GM21825 (cell line): ENCODE data around the gene RPS14.
"Not testable (repeated sequence)": the region's sequence is repeated elsewhere in the genome, so short reads cannot be mapped to it uniquely, and the experiment has no call there.

Source experiments
- ATAC-seq: cut with Tn5 transposase; IDR thresholded peaks from one replicate; pipeline ENCODE4 v1.9.1; 2021; ENCODE audit warnings: mild to moderate bottlenecking, moderate library complexity; ENCODE audit not compliant: unreplicated experiment

RPS14 gene

DNA sequence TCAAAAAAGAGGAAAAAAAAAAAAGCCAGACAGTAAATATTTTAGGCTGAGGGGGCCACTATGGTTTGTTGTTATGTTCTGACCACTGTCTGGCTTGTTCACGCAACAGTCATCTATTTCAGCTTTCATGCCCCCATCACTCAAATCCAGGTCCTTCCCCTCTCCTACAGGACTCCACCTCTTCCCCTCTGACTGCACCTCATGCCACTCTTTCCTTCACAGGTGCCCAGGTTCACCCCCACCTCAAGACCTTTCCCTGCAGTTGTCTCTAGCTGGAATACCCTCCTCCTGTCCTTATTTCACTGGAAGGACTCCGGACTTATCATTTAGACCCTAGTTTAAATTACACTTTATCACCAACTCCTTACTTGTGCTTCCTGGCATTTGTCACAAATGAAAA, 3.5 kb downstream of the RPS14 start:
- ATAC-seq = no peak

DNA sequence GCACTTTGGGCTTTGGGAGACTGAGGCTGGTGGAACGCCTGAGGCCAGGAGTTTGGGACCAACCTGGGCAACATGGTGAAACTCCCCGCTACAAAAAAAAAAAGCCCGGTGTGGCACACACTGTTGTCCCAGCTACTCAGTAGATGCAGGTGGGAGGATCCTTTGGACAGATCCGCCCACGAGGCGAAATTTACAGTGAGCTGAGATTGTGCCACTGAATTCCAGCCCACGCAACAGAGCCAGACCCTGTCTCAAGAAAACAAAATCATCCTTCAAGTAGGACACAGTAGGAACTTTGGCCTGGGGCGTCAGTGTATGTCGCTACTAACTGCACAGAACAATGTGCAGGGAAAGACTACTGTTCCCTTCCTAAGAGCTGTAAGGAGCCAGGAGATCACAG, 4.8 kb downstream of the RPS14 start:
- ATAC-seq = no peak

DNA sequence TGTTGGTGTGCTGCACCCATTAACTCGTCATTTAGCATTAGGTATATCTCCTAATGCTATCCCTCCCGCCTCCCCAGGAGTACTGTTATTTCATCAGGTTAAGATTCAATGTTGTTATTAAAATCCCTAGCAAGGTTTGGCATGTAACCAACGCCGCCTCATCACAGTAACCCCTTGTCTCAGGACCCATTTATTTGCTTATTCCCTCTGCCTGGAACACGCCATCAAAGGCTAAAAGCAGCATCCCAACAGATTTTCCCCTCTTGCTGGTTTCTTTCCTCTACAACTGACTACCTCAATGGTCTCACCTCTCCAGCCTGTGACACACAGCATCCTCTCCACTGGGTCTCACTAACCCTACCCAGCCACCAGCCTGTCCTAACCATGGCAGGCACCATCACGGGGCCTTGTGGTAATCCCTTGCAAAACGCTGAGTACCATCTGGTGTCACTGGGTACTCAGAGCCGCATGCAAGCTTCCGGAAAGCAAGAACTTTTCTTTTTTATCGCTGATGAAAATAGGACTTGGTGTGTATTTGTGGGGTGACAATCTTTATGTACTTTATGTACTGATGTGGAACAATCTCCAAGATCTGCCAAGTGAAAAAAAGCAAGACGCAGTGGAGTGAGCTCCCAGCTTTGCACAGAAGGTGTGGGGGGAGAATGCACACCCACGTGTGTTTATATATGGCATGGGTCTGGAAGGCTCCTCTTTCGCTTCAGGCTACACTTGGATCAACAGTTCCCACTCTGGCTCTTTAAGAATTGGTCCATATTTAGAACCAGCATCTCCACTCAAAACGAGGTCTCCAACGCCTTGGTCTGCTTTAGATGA, 6.1 kb downstream of the RPS14 start:
- no peak for ATAC-seq

DNA sequence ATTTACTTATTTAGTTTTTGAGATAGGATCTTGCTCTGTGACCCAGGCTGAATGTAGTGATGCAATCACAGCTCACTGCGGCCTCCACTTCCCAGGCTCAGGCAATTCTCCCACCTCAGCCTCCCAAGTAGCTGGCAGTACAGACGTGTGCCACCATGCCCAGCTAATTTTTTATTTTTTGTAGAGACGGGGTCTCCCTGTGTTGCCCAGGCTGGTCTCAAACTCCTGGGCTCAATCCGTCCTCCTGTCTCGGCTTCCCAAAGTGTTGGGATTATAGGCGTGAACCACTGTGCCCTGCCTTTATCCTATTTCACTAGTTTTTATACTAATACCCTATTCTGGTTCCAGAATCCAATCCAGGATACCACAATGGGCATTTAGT, 6.8 kb downstream of the RPS14 start:
- no peak for ATAC-seq

DNA sequence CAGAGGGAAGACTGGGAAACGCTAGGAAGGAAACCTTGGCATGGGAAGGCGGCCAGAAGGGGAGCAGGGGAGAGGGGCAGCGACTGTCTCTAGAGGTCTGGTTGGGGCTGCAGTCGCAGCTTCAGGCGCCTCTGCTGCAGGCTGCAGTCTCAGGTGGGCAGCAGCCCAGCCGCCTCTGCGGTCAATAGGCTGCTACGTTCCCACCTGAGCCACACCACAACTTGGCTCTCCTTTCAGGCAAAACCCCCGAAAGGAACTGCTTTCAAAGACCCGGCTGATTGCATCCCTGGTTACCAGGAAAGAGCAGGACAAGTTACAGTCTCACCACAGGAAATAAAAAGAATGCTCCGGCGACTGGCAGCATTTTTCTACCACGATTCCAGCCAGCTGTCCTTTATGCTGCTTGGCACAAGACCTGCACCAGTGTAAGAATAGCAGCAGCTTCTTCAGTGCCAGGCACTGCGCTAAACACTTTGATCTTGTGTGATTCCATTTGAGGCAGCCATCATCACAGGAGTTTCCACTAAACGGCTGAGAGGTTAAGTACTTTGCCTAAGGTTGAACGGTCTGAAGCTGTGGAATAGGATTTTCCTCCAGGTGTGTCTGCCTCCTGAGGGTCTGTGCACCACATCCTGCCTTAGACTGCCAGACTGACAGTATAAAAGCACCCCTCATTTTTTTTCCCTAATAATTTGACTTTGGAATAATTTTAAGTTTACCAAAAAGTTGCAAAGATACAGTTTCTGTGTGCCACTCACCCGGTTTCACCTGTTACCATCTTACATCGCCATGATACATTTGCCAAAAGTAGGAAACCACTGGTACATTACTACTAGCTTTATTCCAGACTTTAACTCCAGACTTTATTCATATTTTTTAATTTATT, 7.5 kb downstream of the RPS14 start:
- no peak for ATAC-seq

DNA sequence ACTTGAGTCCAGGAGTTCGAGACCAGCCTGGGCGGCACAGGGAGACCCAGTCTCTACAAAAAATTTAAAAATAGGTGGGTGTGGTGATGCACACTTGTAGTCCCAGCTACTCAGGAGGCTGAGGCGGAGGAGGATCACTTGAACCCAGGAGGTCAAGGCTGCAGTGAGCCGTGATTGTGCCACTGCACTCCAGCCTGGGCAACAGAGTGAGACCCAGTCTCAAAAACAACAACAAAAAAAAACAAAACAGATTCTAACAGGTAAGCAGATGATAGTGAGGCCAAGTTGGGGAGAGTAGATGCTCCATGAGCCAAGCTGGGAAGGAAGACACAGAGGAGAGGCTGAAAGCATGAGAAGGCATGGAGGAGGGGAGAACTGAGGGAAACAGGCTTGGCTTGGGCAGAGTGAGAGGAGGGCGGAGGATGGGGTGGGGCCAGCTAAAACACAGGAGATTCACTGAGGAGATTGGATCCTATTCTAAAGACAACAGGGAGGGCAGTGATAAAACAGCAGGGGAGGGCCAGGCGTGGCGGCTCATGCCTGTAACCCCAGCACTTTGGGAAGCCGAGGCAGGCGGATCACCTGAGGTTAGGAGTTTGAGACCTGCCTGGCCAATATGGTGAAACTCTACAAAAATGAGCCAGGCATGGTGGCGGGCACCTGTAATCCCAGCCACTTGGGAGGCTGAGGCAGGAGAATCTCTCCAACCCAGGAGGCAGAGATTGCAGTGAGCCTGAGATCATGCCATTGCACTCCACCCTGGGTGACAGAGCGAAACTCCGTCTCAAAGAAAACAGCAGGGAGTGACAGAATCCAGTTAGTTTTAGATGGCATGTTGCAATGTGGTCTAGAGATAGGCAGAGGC, 8.4 kb downstream of the RPS14 start:
- no peak for ATAC-seq

DNA sequence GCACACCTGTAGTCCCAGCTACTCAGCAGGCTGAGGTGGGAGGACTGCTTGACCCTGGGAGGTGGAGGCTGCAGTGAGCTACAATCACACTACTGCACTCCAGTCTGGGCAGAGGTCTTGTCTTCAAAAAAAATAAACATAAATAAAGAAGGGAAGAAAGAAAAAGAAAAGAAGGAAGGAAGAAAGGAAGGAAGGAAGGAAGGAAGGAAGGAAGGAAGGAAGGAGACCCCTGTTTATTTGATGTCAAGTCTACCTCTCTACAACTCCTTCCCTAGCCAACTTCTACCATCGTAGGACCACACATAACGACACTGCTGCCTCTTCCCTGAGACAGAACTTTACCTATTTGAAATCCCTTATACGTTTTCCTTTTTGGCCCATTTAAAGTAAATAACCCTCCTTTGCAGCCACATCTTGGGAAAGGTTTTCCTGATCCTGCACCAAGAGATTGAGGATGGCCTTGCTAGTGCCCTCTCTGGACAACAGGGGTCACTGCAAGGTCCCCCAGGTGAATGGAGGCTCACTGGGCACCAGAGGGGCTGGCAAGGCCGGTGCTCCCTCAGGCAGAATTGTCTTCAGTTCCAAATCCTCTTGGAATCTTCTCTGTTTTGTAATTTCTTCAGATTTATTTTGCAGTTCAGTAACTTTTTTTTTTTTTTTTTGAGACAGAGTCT, 10.5 kb downstream of the RPS14 start:
- no peak for ATAC-seq

DNA sequence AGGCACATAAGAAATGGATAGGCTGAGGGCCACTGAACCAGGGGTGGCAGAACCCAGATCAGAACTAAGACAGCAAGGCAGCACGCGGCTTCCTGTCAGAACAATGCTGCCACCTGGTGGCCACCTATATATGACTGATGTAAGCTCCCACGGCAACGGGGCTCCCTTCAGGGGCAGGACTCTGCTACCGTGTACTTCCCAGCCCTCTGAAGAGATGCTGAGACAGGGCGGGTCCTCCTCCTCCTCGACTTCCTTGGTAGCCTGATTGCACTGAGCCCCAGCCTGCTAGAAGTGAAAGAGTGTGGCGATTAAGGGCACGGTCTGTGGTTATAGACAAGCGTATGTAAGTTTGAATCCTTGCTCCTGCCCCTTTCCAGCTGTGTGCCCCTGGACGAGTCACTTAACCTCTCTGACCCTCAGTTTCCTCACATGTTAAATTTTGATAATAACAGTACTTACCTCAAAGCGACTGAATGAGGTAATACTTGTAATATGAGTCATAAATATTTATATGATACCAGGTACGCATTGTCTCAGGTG, 13.3 kb downstream of the RPS14 start:
- peak; percentile 92 for ATAC-seq

DNA sequence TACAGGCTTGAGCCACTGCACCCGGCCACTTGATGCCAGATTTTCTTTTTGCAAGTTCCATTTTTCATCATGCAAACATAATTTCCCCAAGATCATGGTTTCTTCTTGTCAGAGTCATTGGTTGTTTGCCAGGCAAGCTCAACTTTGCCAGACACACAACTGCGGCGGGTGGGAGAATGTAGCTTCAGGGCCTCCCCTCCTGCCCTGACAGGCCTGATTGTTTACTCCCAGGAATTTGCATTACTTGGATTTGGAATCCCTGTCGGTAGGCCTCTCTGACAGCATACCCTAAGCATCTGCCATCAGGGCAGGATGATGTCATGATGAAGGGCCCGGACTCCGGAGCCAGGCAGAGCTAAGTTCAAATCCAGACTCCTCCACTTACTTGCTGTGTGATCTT, 15.1 kb downstream of the RPS14 start:
- ATAC-seq = no peak

DNA sequence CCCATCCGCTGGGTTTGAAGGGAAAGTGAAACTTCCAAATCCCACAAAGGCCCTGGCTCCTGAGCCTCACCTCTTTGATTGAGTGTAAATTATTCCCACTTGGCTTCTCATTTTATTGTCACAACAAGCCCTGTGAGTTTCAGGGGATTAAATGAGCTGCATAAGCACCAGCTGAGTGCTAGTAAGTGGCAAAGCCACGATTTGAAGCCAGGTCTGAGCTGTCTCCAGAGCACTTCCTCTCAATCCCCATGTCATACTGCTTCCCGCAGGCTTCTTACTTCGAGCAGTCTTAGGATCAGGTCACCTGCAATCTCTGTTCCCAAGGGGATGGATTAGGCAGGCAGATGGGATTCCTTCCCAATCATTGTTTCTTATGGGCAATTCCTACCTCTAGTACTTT, 18.0 kb downstream of the RPS14 start:
- ATAC-seq = no peak

DNA sequence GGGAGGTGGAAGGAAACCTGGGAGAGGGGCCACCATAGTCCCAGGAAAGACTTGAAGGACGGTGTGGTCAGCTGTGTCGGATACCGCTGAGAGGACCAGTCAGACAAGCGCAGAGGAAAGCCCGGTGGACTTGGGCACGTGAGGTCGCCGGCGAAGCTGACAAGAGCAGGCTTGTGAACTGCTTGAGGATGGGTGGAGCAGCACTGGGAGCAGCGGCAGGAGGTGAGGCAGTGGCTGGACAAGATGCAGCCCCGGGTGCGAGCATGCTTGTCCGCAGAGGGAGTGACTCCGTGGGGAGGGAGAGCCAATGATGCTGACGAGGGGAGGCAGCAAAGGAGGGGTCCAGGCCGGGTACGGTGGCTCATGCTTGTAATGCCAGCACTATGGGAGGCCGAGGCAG, 18.5 kb downstream of the RPS14 start:
- ATAC-seq = no peak

DNA sequence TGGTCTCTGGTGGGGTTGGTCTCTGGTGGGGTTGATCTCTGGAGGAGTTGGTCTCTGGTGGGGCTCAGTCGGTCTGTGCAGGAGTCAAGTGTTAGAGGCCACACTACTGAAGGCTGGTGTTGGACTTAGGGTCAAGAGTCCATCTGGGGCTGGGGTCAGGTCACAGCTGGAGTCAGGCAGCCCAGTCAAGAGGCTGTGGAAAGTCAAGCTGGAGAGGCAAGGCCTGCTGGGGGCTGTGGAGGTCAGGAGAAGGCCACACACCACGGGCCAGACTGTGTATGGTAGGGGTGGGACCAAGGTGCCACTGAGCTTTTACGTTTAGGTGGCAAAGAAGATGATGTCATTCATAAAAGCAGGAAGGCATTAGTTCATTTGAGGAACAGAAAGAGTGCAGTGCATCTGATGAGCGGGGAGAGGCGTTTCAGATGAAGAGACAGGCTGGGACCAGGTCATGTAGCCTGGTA, 20.1 kb downstream of the RPS14 start:
- ATAC-seq = peak; percentile 68

DNA sequence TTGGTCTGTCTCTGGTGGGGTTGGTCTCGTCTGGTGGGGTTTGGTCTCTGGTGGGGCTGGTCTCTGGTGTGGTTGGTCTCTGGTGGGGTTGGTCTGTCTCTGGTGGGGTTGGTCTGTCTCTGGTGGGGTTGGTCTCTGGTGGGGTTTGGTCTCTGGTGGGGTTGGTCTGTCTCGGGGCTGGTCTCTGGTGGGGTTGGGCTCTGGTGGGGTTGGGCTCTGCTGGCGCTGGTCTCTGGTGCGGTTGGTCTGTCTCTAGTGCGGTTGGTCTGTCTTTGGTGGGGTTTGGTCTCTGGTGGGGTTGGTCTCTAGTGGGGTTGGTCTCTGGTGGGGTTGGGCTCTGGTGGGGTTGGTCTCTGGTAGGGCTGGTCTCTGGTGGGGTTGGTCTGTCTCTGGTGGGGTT, 20.6 kb downstream of the RPS14 start:
- no peak for ATAC-seq

DNA sequence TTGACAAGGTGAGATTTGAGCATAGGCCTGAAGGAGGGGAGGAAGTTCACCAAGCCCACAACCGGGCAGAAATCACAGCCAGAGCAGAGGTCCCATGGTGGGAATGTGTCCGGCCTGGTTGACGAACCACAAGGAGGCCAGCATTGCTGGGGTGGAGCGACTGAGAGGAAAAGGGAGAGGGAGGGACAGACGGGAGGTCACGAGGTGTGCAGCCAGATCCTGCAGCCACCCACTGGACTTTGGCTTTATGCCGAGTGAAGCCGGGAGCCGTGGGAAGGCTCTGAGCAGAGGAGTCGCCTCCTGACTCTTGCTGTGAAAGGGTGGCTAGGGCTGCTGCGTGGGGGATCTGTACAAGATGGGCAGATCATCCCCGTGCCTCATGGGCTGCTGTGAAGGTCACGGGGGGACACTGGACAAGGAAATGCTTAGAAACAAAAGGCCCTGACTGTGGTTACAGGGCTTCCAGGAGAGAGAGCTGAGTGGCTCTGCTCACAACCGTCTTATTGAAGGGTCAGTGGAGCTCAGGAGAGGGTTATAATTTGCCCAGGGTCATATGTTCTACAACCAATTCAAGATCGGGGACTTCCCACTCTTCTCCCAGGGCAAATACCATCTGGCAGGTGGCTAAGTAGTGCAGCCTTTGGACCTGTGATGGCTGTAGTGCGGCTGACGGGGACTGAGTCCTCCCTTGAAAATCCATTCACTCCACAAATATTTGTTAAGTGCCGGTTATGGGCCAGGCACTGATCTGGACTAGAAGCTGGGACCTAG, 21.2 kb downstream of the RPS14 start:
- ATAC-seq = no peak

DNA sequence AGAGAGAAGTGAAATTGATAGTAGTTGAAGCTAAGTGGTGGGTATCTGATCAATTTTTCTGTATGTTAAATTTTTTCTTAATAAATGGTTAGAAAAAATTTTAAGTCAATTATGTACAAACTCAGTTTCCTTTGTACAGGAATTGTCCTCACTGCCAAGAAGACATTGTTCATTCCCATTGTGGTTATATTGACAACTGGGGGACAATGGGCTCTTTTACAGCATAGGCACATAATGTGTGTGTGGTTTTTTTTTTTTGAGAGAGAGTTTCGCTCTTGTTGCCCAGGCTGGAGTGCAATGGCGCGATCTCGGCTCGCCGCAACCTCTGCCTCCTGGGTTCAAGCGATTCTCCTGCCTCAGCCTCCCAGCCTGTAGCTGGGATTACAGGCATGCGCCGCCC, 23.4 kb downstream of the RPS14 start:
- ATAC-seq = not testable (repeated sequence)

DNA sequence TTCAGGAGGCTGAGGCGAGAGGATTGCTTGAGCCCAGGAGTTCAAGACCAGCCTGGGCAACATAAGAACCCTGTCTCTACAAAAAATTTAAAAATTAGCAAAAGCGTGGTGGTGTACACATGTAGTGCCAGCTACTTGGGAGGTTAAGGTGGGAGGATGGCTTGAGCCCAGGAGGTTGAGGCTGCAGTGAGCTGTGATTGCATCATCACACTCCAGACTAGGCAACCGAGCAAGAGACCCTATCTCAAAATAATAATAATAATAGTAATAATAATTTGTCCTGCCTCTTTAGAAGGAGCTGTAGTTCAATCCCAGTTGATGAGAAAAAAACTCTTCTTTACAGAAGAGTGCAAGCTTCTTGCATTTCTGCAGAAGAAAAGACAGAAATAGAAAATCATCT, 26.8 kb downstream of the RPS14 start:
- ATAC-seq = no peak

DNA sequence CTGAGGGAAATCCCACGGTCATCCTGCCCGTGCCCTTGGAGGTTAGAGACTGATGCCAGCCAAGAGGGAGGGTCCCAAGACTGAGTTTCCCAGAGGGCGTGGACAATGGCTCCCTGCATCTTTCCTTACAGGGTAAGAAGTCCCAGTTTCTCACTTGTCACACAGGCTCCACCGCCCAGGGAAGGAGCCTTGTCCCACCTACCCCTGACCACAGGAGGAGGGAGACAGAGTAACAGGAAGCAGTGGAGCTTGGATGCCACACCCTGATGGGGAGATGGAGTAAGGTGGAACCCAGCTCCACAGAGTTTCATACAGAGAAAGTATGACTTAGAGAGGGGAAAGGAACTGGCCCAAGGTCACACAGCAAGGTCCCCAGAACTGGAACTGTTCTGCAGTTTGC, 27.5 kb downstream of the RPS14 start:
- no peak for ATAC-seq

DNA sequence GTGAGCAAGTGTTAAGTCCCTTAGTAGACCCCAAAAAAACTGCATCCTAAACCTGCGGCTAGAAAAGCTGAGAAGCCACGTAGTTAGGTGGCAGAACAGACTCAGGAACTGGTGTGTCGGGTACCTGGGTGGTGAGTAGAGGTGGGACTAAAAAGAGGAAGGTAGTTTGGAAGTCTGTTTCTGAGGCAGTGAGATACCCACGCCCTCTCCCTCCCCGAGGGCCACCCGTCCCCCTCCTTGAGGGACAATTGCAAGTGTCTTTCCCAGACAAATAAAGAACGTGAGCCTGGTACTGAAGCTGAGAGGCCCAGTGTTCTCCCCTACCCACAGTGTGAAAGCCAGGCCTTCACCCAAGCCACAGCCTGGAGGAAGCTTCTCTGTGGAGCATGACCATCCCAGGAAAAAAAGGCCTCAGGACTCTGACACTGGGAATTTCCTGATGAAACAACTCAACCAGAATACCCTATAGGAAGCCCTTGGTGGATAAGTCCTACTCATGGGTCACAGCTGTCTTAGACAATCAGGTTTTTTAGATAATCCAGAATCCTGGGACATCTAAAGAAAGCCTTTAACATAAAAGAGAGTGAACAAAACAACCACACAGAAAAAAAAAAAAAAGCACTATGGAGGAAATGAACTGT, 29.8 kb downstream of the RPS14 start:
- ATAC-seq = no peak
